Heart right ventricle (tissue), 16 donors: ENCODE data around the gene AADACL3. TPM values are rescaled to one million over a fixed set of nuclear protein-coding genes. Genes with fewer than 3 reads are reported as not detected.

Experiments used
- ATAC-seq, 8 donors: fragments of 200-7000 bp; cut with Tn5 transposase; one replicate each; pipeline ENCODE4 v1.9.1; 2020; ENCODE audit warnings: mild to moderate bottlenecking in 8 of 8, moderate library complexity in 8 of 8, moderate number of reproducible peaks in 1 of 8
- DNase-seq, 2 donors: peaks; one replicate each; pipeline ENCODE4 v3.0.0-alpha.2; 2020
- H3K27ac ChIP-seq, 10 donors: fragments of 200-600 bp; sonication (generic) in 2 of 10; one replicate each; pipeline versions ENCODE4 v1.5.0 to v1.8.0; 2020 to 2022; ENCODE audit warnings: mild to moderate bottlenecking in 3 of 10
- H3K27me3 ChIP-seq, 7 donors: fragments of 200-600 bp; one replicate each; pipeline ENCODE4 v1.8.0; 2021 to 2022; ENCODE audit warnings: mild to moderate bottlenecking in 2 of 7
- H3K36me3 ChIP-seq, 9 donors: fragments of 200-600 bp; sonication (generic) in 1 of 9; one replicate each; pipeline versions ENCODE4 v1.5.0 to v1.8.0; 2020 to 2022; ENCODE audit warnings: mild to moderate bottlenecking in 2 of 9
- H3K4me1 ChIP-seq, 9 donors: fragments of 200-600 bp; sonication (generic) in 1 of 9; one replicate each; pipeline versions ENCODE4 v1.5.0 to v1.8.0; 2020 to 2022; ENCODE audit warnings: mild to moderate bottlenecking in 4 of 9
- H3K4me3 ChIP-seq, 10 donors: fragments of 200-600 bp; sonication (generic) in 2 of 10; one replicate each; pipeline versions ENCODE4 v1.5.0 to v1.8.0; 2020 to 2022; ENCODE audit warnings: mild to moderate bottlenecking in 7 of 10, moderate library complexity in 2 of 10
- H3K9me3 ChIP-seq, 11 donors: fragments of 200-600 bp in 10 of 11; sonication (generic) in 2 of 11; one replicate each; pipeline versions ENCODE4 v1.5.0 to v1.8.0; 2013 to 2022; ENCODE audit warnings: mild to moderate bottlenecking in 2 of 11, control low read depth in 1 of 11, moderate library complexity in 1 of 11
- CTCF ChIP-seq, 9 donors: fragments of 200-600 bp; sonication (generic) in 2 of 9; IDR thresholded peaks; one replicate each; pipeline versions ENCODE4 v1.5.0 to v1.8.0; 2021 to 2022; ENCODE audit warnings: antibody characterized with exemption in 9 of 9, mild to moderate bottlenecking in 5 of 9, moderate library complexity in 1 of 9
- WGBS, 2 donors: extraction: QIAGEN DNeasy Blood & Tissue Kit; methylation state at CpG; one replicate each; pipeline ENCODE4 v1.1.7; 2013; ENCODE audit warnings: inconsistent platforms in 1 of 2; 5-methylcytosine and 5-hydroxymethylcytosine counted together
- intact Hi-C, 10 donors: fragments of 100-400 bp; cut with DNase I; formaldehyde crosslinking; loops; one replicate each; pipeline versions ENCODE4 v1.11.1 to v1.14.2; 2022
- polyA plus RNA-seq, 2 donors: library from polyadenylated mRNA; stranded (reverse); fragments of 200-250 nt; gene quantifications; one replicate each; pipeline ENCODE4 v1.2.3, GENCODE V29; 2013
- total RNA-seq, 10 donors: library from RNA; stranded (reverse); fragmentation: NEBNext Ultra II Directional in 3 of 10; extraction: Animal tissue kit (Norgen Biotek cat#: 25700) in 3 of 10; gene quantifications; one replicate each; pipeline versions ENCODE4 v1.2.1 to v1.2.4, GENCODE V29; 2021 to 2023
- donor health status: Arrhythmogenic right ventricular cardiomyopathy.
- donor health status: ischemic (EF 13 %, LVEDD 7.1; RV severe dilation, severe dysfunction).
- donor health status: healthy with polysubstance abuse.
- donor health status: DM: no; HTN: yes; CAD: no.
- donor health status: DM: no; HTN: no; CAD: no.
- donor health status: ischemic (EF 25% LVEDD 6.9; RV normal size, moderate dysfunction).
- donor health status: ischemic (EF 25% LVEDD 5.7; RV mildly dilated, moderate dysfunction).
- donor health status: healthy.
- donor health status: DM: yes; HTN: yes; CAD: no.
- donor health status: Ischemic cardiomyopathy.
- donor health status: ischemic (EF 35%, LVEDD 5.7; RV mildly dilated, moderate dysfunction).
- donor health status: nonischemic (EF 11% LVEDD 7.7; RV severe dilation, severe dysfunction).
- donor health status: DM: yes; HTN: yes; CAD: no.
- donor health status: PGD.
- donor health status: ischemic (EF 29% LVEDD 5.4; RV normal size, mild dysfunction).
- donor health status: nonischemic (EF 23%, LVEDD 6.1; RV moderate dilation, normal function).

AADACL3 gene
- total and polyA plus RNA-seq, 12 donors = not detected

GRCh38 chr1:12772520-12772919 is 56.6 kb downstream of the AADACL3 start:
- intact Hi-C loops = no loop called here
- H3K27me3 ChIP-seq = peaks cover 0 to 43% (median 37%) of the 10 kb centered on the region in 7 donors
- ATAC-seq = no peak

GRCh38 chr1:12773438-12773837 is 57.5 kb downstream of the AADACL3 start, which contains the start of gene PRAMEF12:
Gene PRAMEF12, plus strand, starts transcription at chr1:12773738. Its CDS starts 1,130 bp downstream, at chr1:12774868.
- intact Hi-C loops = no loop called here

More at GRCh38 chr1:12772520-12772919, 56.6 kb downstream of the AADACL3 start:
- H3K9me3 ChIP-seq = no peaks in the 10 kb centered on the region
- no peak overlapping the region for H3K27ac ChIP-seq
- DNase-seq = no peak
- H3K4me1 ChIP-seq = no peaks in the 10 kb centered on the region
- H3K36me3 ChIP-seq = no peaks in the 10 kb centered on the region
- 82 to 89% methylated on average over 5 of the region's 5 CpGs for WGBS, 2 donors
- TF ChIP-seq CTCF (IDR thresholded peaks at IDR 0.05) = no peak
- H3K4me3 ChIP-seq = no peak overlapping the region

GRCh38 chr1:12774801-12775345 is 59.0 kb downstream of the AADACL3 start:
- intact Hi-C loops = no loop called here
- Histone ChIP-seq H3K9me3 (no peaks in the 10 kb centered on the region), H3K36me3 (no peaks in the 10 kb centered on the region), H3K4me1 (no peaks in the 10 kb centered on the region), H3K27ac (no peak overlapping the region), H3K4me3 (no peak overlapping the region), H3K27me3 (peaks cover 0 to 27% (median 22%) of the 10 kb centered on the region in 7 donors)
- ATAC-seq (no peak), DNase-seq (no peak)
- no peak for TF ChIP-seq CTCF (IDR thresholded peaks at IDR 0.05)
- 77% methylated on average over 5 of the region's 5 CpGs for WGBS, 2 donors

More at GRCh38 chr1:12773438-12773837, 57.5 kb downstream of the AADACL3 start, which contains the start of gene PRAMEF12:
- TF ChIP-seq CTCF (IDR thresholded peaks at IDR 0.05) = no peak
- WGBS, 2 donors = 83 to 86% methylated on average over 5 of the region's 5 CpGs
- Histone ChIP-seq H3K27me3 (peaks cover 0 to 39% (median 31%) of the 10 kb centered on the region in 7 donors), H3K27ac (no peak within 1 kb of the TSS), H3K4me1 (no peaks in the 10 kb centered on the region), H3K36me3 (no peaks in the 10 kb centered on the region), H3K4me3 (no peak within 1 kb of the TSS), H3K9me3 (no peaks in the 10 kb centered on the region)
- no peak for ATAC-seq
- no peak for DNase-seq

GRCh38 chr1:12775443-12775842 is 59.5 kb downstream of the AADACL3 start:
- intact Hi-C loops = no loop called here
- TF ChIP-seq CTCF (IDR thresholded peaks at IDR 0.05) = no peak
- WGBS, 2 donors = 75 to 79% methylated on average over 8 of the region's 8 CpGs
- ATAC-seq = no peak
- H3K4me3 ChIP-seq = no peak overlapping the region
- no peak overlapping the region for H3K27ac ChIP-seq
- peaks cover 0 to 22% (median 17%) of the 10 kb centered on the region in 7 donors for H3K27me3 ChIP-seq
- no peaks in the 10 kb centered on the region for H3K36me3 ChIP-seq
- no peaks in the 10 kb centered on the region for H3K9me3 ChIP-seq
- DNase-seq = no peak
- H3K4me1 ChIP-seq = no peaks in the 10 kb centered on the region
